ENCODE results near the gene MTIF2.
"Not testable (repeated sequence)": the region's sequence is repeated elsewhere in the genome, so short reads cannot be mapped to it uniquely, and the experiment has no call there.

MTIF2 gene

DNA sequence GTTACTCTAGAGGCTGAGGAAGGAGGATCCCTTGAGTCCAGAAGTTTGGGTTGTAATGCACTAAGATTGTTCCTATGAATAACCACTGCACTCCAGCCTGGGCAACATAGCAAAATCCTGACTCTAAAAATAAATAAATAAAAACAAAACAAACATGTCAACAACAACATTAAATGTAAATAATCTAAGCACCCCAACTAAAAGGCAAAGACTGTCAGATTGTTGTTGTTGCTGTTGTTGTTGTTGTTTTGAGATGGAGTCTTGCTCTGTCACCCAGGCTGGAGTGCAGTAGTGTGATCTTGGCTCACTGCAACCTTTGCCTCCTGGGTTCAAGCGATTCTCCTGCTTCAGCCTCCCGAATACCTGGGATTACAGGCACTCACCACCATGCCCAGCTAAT lies 77.1 kb downstream of the MTIF2 start:
- DNase-seq = not testable (repeated sequence)

DNA sequence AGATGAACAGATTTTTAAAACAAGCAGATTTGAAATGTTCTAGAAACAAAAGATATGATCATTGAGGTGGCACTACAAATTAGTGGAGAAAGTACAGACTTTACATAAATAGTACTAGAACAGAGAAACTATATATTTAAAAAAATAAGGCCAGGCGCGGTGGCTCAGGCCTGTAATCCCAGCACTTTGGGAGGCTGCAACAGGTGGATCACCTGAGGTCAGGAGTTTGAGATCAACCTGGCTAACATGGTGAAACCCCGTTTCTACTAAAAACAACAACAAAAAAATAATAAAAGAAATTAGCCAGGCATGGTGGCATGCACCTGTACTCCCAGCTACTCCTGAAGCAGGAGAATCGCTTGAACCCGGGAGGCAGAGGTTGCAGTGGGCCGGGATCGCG lies 82.2 kb downstream of the MTIF2 start:
- DNase-seq = not testable (repeated sequence)

Data from hematopoietic multipotent progenitor cell treated with erythropoietin and hydrocortisone succinate and interleukin-3 and kit ligand, for 6 days (in vitro differentiated cells).